GM10248 (cell line): ENCODE data around the gene RBP7.

Experiments
- CTCF ChIA-PET: fragments of 300-600 bp; sonication (Branson Sonifier 250); formaldehyde crosslinking; extraction: SDS; loops from one replicate; lab custom pipeline; 2021; ENCODE audit warnings: antibody characterized with exemption; lab: Yijun Ruan, JAX
- POLR2A ChIA-PET: fragments of 350-650 bp; sonication (Branson Sonifier 250); formaldehyde crosslinking; extraction: SDS; loops from one replicate; lab custom pipeline; 2020; ENCODE audit warnings: antibody characterized with exemption; lab: Yijun Ruan, JAX
- DNase-seq: peaks from one replicate; pipeline ENCODE4 v3.0.0; 2012; ENCODE audit errors: extremely low spot score
- TF ChIP-seq, protein P1 (sequence below): IDR thresholded peaks from 2 replicates; pipeline ENCODE4 v1.5.1; 2012; ENCODE audit warnings: mild to moderate bottlenecking, low read depth; ENCODE audit errors: extremely low read depth, missing control alignments, control extremely low read depth

The RBP7 gene

DNA sequence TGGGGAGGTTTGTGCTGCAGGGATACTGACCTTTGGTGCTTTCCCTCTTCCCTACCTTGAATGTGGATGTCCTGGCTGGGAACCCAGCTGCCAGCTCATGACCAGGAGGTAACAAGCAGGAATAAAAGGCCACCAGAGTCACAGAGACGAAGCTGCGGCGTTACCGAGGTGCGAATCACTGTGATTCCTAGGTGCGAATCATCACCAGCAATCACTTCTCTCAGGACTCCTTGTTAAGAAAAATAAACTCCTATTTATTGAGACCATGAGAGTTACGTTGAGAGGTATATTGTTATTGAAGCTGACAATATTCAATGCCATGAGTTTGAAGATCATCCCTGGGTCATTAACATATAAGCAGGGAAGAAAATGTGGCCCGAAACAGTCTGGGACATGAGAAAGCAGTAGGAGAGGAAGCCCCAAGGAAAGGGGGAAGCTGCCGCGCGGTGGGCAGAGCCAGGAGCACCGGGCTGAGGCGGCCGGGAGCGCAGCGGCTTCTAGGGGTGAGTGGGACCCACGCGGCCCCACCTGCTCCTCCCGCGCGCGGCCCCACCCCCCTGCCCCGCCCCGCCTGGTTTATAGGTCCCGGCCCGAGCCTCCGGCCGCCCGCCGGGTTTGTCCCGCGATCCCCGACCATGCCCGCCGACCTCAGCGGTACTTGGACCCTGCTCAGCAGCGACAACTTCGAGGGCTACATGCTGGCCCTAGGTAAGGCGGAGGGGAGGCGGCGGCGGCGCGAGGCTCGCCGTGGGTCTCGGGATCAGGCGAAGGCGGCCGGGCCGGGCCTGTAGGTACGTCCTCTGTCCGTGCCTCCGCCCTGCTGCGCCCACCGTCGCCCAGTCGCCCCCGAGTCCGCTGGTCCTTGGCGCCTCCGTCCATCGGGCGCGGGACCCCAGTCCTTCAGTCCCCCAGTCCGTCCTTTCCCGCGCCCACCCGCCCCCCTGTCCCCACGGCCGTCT is at the start of gene RBP7:
TSS of gene RBP7 (plus strand) at position 605 of the 959 bp plus-strand sequence. CDS start at position 636, 31 bp downstream.
- TF ChIP-seq, protein P1, sequence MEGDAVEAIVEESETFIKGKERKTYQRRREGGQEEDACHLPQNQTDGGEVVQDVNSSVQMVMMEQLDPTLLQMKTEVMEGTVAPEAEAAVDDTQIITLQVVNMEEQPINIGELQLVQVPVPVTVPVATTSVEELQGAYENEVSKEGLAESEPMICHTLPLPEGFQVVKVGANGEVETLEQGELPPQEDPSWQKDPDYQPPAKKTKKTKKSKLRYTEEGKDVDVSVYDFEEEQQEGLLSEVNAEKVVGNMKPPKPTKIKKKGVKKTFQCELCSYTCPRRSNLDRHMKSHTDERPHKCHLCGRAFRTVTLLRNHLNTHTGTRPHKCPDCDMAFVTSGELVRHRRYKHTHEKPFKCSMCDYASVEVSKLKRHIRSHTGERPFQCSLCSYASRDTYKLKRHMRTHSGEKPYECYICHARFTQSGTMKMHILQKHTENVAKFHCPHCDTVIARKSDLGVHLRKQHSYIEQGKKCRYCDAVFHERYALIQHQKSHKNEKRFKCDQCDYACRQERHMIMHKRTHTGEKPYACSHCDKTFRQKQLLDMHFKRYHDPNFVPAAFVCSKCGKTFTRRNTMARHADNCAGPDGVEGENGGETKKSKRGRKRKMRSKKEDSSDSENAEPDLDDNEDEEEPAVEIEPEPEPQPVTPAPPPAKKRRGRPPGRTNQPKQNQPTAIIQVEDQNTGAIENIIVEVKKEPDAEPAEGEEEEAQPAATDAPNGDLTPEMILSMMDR: no peak
- ChIA-PET CTCF (no interaction called here), POLR2A (no interaction called here)
- DNase-seq: peak; percentile 37

DNA sequence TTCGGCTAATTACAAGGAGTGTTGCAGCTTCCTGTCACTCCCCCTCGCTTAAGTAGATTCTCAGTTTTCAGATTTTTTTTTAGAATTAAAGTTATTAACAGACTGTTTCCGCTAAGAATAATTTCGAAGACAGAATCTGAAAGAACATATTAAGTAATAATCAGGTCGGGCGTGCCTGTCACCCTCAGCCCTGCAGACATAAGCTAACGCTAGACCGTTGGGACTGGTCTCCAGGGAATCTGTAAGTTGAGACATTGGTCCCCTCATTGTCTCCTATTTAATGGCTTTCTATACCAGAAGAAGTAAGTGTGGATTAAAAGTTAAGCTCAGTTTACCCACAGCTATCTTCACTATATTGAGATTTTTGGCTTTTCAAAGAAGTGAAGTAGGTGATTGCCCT is 39.3 kb upstream of the RBP7 start:
- CTCF ChIA-PET: interaction anchor here (1.2 to 9.1 kb wide), 2 partner anchors 7 to 198 kb away, joined by 3 to 49 read pairs; no protein-coding TSS in a partner anchor
- TF ChIP-seq, protein P1: no peak
- POLR2A ChIA-PET: interaction anchor here (0.7 kb wide), 1 partner anchor 14 kb away, joined by 3 read pairs; the partner anchor contains the start of genes LZIC and NMNAT1
- no peak for DNase-seq

DNA sequence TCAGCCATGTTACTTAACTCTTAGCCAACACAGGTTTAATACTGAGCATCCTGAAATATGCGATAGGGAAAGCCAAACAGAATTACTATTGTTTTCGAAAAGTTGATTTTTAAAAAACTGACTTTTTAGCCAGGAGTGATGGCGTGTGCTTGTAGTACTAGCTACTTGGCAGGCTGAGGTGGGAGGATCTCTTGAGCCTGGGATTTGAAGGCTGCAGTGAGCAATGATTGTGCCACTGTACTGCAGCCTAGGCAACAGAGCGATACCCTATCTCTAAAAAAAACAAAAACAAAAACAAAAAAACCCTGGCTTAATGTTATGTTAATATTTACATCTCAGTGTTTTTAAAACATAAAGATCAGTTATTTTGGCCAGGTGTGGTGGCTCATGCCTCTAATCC is 37.0 kb upstream of the RBP7 start:
- DNase-seq: no peak
- CTCF ChIA-PET: interaction anchor here (1.3 to 9.1 kb wide), 3 partner anchors 10 to 30 kb away, joined by 5 to 49 read pairs (median 5); no protein-coding TSS in a partner anchor
- TF ChIP-seq, protein P1: no peak
- POLR2A ChIA-PET: no interaction called here

DNA sequence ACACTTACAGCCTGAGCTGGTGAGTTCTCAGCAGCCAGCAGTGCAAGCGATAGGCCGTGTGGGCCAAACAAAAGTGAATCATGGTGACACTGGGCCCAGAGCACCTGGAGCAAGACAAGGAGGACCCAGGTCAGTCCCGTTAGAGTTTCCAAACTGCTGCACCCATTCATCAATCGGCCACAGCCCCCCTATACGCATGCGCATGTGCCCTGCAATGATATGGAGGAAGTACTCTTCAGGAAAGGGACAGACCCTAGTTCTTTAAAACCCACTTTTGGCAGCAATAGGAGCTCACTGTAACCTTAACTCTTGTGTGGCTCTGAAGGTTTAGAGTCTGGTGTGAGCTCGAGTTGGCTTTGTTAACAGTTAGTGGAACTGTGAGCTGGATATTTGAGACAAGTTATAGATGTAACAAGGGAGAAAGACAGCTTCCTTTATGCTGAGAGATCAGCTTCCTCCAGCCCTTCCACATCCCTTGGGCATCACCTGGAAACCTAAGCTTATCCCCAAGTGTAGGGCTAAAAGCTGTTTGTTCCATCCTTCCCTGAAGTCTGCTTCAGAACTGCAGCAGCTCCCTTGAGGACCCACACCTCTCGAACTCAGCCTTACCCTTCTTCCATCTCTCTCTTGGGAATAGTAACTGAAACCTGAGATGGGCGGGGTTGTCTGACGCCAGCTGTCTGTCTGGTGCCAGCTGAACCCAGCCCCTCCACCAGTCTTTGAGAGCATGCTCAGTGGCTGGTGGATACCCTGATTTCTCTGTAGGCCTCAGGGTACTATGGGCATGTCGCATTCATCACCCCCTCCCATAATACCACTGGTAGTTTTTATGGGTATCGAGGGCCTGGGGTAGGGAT is 36.1 kb upstream of the RBP7 start:
- TF ChIP-seq, protein P1: no peak
- ChIA-PET CTCF (interaction anchor here (1.0 to 9.1 kb wide), 6 partner anchors 9 to 50 kb away, joined by 3 to 49 read pairs (median 4); no protein-coding TSS in a partner anchor), POLR2A (interaction anchor here (0.6 kb wide), 2 partner anchors 23 to 205 kb away, joined by 3 to 5 read pairs; no protein-coding TSS in a partner anchor)
- peak; percentile 64 for DNase-seq

DNA sequence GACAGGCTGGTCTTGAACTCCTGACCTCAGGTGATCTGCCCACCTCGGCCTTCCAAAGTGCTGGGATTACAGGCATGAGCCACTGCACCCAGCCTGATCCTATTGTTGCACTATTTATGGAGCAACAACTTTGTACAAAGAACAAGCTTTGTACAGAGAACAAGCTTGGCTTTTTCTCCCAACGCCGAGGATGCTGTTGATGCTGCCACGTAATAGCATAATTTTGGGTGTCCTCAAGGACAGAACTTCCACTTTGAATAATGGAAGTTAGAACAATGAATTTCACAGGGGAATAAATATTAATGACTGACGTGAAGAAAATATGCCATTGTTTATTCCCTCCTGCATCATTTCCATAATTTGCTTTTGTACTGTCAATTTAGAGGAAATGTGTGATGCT is 12.8 kb upstream of the RBP7 start:
- DNase-seq: no peak
- POLR2A ChIA-PET: no interaction called here
- CTCF ChIA-PET: no interaction called here
- TF ChIP-seq, protein P1: no peak

DNA sequence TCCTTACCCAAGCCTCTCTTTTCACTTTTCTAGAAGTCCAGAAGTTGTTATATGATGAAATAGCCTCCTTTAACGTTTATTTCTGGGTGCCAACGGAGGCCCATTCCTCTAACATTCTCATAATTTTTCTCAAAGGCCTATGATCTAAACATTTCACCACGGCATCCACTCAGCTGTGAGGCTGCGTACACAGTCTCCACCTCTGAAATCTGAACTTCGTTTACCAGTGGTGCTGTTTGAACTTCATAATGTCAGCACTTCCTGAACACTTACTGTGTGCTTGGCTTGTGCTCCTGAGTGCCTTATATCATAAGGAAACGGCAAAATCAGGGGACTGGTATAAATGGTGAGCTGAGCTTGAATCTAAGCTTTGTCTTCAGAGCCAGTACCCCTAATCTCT is 12.0 kb upstream of the RBP7 start:
- no peak for DNase-seq
- CTCF ChIA-PET: no interaction called here
- TF ChIP-seq, protein P1: no peak
- POLR2A ChIA-PET: no interaction called here
